Smooth muscle cell (in vitro differentiated cells): ENCODE results near the gene LTBR. TPM values are rescaled to one million over a fixed set of nuclear protein-coding genes. Genes with fewer than 3 reads are reported as not detected.
"Not testable (repeated sequence)": the region's sequence is repeated elsewhere in the genome, so short reads cannot be mapped to it uniquely, and the experiment has no call there.

Experiments
- DNase-seq: peaks from one replicate; lab custom pipeline; 2025; ENCODE audit not compliant: unreplicated experiment; lab: John Stamatoyannopoulos, UW
- H2AFZ ChIP-seq: fragments of 200-600 bp; sonication (generic); 2 replicates; pipeline ENCODE4 v1.6.0; 2016; ENCODE audit warnings: antibody characterized with exemption, low read depth, mild to moderate bottlenecking
- H3F3A ChIP-seq: fragments of 200-600 bp; sonication (generic); 2 replicates; pipeline ENCODE4 v1.6.0; 2017; ENCODE audit warnings: antibody characterized with exemption, low read depth
- H3K27ac ChIP-seq: fragments of 200-600 bp; sonication (generic); 2 replicates; pipeline ENCODE4 v1.5.1; 2016; ENCODE audit warnings: low read depth, mild to moderate bottlenecking
- H3K27me3 ChIP-seq: fragments of 200-600 bp; sonication (generic); 2 replicates; pipeline ENCODE4 v1.6.1; 2016; ENCODE audit warnings: low read depth, mild to moderate bottlenecking
- H3K36me3 ChIP-seq: fragments of 200-600 bp; sonication (generic); 2 replicates; pipeline ENCODE4 v1.5.1; 2016; ENCODE audit warnings: low read depth
- H3K4me1 ChIP-seq: fragments of 200-600 bp; sonication (generic); 2 replicates; pipeline ENCODE4 v1.5.1; 2016; ENCODE audit warnings: low read depth
- H3K4me2 ChIP-seq: fragments of 200-600 bp; sonication (generic); 2 replicates; pipeline ENCODE4 v1.6.0; 2016; ENCODE audit warnings: mild to moderate bottlenecking
- H3K4me3 ChIP-seq: fragments of 200-600 bp; sonication (generic); 2 replicates; pipeline ENCODE4 v1.5.1; 2016; ENCODE audit warnings: mild to moderate bottlenecking
- H3K79me2 ChIP-seq: fragments of 200-600 bp; sonication (generic); 2 replicates; pipeline ENCODE4 v1.6.0; 2016; ENCODE audit warnings: low read depth, mild to moderate bottlenecking
- H3K9ac ChIP-seq: fragments of 200-600 bp; sonication (generic); 2 replicates; pipeline ENCODE4 v1.6.0; 2016; ENCODE audit warnings: low read depth
- H3K9me3 ChIP-seq: fragments of 200-600 bp; sonication (generic); replicated peaks from 2 replicates; pipeline ENCODE4 v1.5.1; 2016; ENCODE audit warnings: low read depth
- H4K20me1 ChIP-seq: fragments of 200-600 bp; sonication (generic); 2 replicates; pipeline ENCODE4 v1.6.0; 2016; ENCODE audit warnings: low read depth
- WGBS: methylation state at CpG from one replicate; pipeline ENCODE4 v1.1.7; 2016; ENCODE audit warnings: low lambda C conversion rate; 5-methylcytosine and 5-hydroxymethylcytosine counted together
- polyA plus RNA-seq: library from polyadenylated mRNA; unstranded; fragments of >200 nt; fragmentation: Nextera tagmentation; extraction: Ambion mirVana; gene quantifications from 2 replicates; pipeline ENCODE4 v1.2.1, GENCODE V29; 2016
- total RNA-seq: library from RNA; depleted of rRNA; stranded (reverse); fragments of >200 nt; gene quantifications from 2 replicates; pipeline ENCODE4 v1.2.3, GENCODE V29; 2014
- TF ChIP-seq, protein P1 (sequence below): fragments of 200-600 bp; sonication (generic); IDR thresholded peaks from 2 replicates; pipeline ENCODE4 v1.5.1; 2017; ENCODE audit warnings: borderline replicate concordance, mild to moderate bottlenecking, antibody characterized with exemption; ENCODE audit not compliant: insufficient read depth, poor library complexity, severe bottlenecking

Gene LTBR
- total and polyA plus RNA-seq, 2 experiments from 2014 or later = 35.1 to 72.9 TPM

GRCh38 chr12:6426882-6427671, 43.1 kb downstream of the LTBR start:
- WGBS = 86% methylated on average over 14 of the region's 14 CpGs
- no peak overlapping the region for H3K4me2 ChIP-seq

DNA sequence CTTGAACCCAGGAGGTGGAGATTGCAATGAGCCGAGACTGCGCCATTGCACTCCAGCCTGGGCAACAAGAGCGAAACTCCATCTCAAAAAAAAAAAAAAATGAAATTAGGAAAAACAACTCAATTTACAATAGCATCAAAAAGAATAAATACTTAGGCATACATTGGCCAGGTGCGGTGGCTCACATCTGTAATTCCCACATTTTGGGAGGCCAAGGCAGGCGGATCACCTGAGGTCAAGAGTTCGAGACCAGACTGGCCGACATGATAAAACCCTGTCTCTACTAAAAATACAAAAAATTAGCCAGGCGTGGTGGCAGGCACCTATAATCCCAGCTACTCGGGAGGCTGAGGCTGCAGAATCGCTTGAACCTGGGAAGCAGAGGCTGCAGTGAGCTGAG, 43.8 kb downstream of the LTBR start:
- DNase-seq, H3K27me3 ChIP-seq, H4K20me1 ChIP-seq, H3F3A ChIP-seq, H3K4me2 ChIP-seq, H3K79me2 ChIP-seq, H3K9me3 ChIP-seq, H3K36me3 ChIP-seq, H3K27ac ChIP-seq, H3K9ac ChIP-seq, H3K4me3 ChIP-seq, H2AFZ ChIP-seq, H3K4me1 ChIP-seq: not testable (repeated sequence)
- 94% methylated on average over 10 of the region's 10 CpGs for WGBS

More at GRCh38 chr12:6426882-6427671, 43.1 kb downstream of the LTBR start:
- H3K4me1 ChIP-seq = no peaks in the 10 kb centered on the region
- TF ChIP-seq, protein P1, sequence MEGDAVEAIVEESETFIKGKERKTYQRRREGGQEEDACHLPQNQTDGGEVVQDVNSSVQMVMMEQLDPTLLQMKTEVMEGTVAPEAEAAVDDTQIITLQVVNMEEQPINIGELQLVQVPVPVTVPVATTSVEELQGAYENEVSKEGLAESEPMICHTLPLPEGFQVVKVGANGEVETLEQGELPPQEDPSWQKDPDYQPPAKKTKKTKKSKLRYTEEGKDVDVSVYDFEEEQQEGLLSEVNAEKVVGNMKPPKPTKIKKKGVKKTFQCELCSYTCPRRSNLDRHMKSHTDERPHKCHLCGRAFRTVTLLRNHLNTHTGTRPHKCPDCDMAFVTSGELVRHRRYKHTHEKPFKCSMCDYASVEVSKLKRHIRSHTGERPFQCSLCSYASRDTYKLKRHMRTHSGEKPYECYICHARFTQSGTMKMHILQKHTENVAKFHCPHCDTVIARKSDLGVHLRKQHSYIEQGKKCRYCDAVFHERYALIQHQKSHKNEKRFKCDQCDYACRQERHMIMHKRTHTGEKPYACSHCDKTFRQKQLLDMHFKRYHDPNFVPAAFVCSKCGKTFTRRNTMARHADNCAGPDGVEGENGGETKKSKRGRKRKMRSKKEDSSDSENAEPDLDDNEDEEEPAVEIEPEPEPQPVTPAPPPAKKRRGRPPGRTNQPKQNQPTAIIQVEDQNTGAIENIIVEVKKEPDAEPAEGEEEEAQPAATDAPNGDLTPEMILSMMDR = no peak
- no peak overlapping the region for H3K27ac ChIP-seq
- H3F3A ChIP-seq = peaks cover 9% of the 10 kb centered on the region
- no peaks in the 10 kb centered on the region for H3K79me2 ChIP-seq
- no peaks in the 10 kb centered on the region for H4K20me1 ChIP-seq
- H3K9me3 ChIP-seq = no peaks in the 10 kb centered on the region
- H3K36me3 ChIP-seq = no peaks in the 10 kb centered on the region
- H3K9ac ChIP-seq = no peak overlapping the region
- no peaks in the 10 kb centered on the region for H3K27me3 ChIP-seq
- H3K4me3 ChIP-seq = no peak overlapping the region
- DNase-seq = no peak
- no peak overlapping the region for H2AFZ ChIP-seq

DNA sequence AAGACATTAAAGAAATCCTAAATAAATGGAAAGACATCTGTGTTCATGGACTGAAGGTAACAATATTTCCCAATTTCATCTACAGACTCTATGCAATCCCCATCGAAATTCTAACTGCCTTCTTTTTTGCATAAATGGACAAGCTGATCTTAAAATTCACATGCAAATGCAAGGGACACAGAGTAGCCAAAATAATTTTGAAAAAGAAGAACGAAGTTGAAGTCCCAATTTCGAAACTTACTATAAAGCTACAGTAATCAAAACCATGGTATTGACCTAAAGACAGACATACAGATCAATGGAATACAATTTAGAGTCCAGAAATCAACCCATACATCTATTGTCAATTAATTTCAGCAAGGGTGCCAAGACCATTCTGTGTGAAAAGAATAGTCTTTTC, 44.4 kb downstream of the LTBR start:
- H3K4me2 ChIP-seq = no peak overlapping the region

GRCh38 chr12:6430124-6430989, 46.4 kb downstream of the LTBR start:
- H3K27ac ChIP-seq = peak overlapping the region; percentile 73
- TF ChIP-seq, protein P1 = no peak
- H3K36me3 ChIP-seq = no peaks in the 10 kb centered on the region
- H3K4me3 ChIP-seq = no peak overlapping the region
- H2AFZ ChIP-seq = no peak overlapping the region
- peak; percentile 24 for DNase-seq
- H3K9me3 ChIP-seq = no peaks in the 10 kb centered on the region
- peak overlapping the region; percentile 76 for H3K4me2 ChIP-seq
- H3K9ac ChIP-seq = peak overlapping the region; percentile 40
- peaks cover 9% of the 10 kb centered on the region for H3F3A ChIP-seq
- no peaks in the 10 kb centered on the region for H3K4me1 ChIP-seq
- H3K79me2 ChIP-seq = no peaks in the 10 kb centered on the region
- 50% methylated on average over 19 of the region's 19 CpGs for WGBS
- no peaks in the 10 kb centered on the region for H3K27me3 ChIP-seq
- H4K20me1 ChIP-seq = no peaks in the 10 kb centered on the region

More for the DNA sequence above, 44.4 kb downstream of the LTBR start:
- H3K9ac ChIP-seq = no peak overlapping the region
- no peaks in the 10 kb centered on the region for H3K36me3 ChIP-seq
- no peaks in the 10 kb centered on the region for H3K79me2 ChIP-seq
- H3K27me3 ChIP-seq = no peaks in the 10 kb centered on the region
- no peaks in the 10 kb centered on the region for H3K4me1 ChIP-seq
- no peak overlapping the region for H3K27ac ChIP-seq
- H3F3A ChIP-seq = peaks cover 9% of the 10 kb centered on the region
- TF ChIP-seq, protein P1 = no peak
- H3K4me3 ChIP-seq = no peak overlapping the region
- no peak overlapping the region for H2AFZ ChIP-seq
- 87% methylated on average over 3 of the region's 3 CpGs for WGBS
- no peak for DNase-seq
- H3K9me3 ChIP-seq = no peaks in the 10 kb centered on the region
- no peaks in the 10 kb centered on the region for H4K20me1 ChIP-seq
